ENCODE data around the gene APOD.
A peak's percentile ranks its signal among the peaks of the same experiment; 100 is the strongest.

APOD gene

DNA sequence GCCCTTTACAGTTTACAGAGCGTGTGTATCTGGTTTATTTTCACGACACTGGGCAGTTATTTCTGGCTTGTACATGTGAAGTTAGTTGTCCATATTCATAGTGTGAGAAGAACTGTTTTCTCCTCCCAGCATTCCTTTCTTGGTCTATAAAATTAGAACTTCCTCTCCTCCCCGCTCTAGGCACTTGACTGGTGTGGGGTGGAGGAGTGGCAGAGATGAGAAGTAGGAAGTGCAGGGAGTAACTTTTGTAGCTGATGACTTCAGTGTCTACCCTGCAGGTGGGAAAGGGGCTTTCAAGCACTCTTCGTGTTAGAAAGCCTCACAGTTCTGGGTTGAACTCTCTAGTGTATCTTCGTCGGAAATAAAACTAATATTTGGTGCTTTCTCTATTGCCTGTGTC is 13.4 kb downstream of the APOD start:
- TF ChIP-seq, protein P1, sequence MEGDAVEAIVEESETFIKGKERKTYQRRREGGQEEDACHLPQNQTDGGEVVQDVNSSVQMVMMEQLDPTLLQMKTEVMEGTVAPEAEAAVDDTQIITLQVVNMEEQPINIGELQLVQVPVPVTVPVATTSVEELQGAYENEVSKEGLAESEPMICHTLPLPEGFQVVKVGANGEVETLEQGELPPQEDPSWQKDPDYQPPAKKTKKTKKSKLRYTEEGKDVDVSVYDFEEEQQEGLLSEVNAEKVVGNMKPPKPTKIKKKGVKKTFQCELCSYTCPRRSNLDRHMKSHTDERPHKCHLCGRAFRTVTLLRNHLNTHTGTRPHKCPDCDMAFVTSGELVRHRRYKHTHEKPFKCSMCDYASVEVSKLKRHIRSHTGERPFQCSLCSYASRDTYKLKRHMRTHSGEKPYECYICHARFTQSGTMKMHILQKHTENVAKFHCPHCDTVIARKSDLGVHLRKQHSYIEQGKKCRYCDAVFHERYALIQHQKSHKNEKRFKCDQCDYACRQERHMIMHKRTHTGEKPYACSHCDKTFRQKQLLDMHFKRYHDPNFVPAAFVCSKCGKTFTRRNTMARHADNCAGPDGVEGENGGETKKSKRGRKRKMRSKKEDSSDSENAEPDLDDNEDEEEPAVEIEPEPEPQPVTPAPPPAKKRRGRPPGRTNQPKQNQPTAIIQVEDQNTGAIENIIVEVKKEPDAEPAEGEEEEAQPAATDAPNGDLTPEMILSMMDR (IDR thresholded peaks at IDR 0.05; ENCODE audit: low read depth, low read length) = no peak
- DNase-seq (ENCODE audit: extremely low read depth, low read depth) = no peak

DNA sequence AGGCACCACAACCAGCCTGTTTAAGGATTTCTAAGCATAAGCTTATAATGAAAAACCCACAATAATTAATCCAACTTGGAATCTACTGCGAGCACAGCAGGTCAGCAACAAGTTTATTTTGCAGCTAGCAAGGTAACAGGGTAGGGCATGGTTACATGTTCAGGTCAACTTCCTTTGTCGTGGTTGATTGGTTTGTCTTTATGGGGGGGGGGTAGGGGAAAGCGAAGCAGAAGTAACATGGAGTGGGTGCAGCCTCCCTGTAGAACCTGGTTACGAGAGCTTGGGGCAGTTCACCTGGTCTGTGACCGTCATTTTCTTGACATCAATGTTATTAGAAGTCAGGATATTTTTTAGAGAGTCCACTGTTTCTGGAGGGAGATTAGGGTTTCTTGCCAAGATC is 15.1 kb downstream of the APOD start:
- TF ChIP-seq, protein P1 (IDR thresholded peaks at IDR 0.05; ENCODE audit: low read depth, low read length) = no peak
- DNase-seq (ENCODE audit: extremely low read depth, low read depth) = no peak

DNA sequence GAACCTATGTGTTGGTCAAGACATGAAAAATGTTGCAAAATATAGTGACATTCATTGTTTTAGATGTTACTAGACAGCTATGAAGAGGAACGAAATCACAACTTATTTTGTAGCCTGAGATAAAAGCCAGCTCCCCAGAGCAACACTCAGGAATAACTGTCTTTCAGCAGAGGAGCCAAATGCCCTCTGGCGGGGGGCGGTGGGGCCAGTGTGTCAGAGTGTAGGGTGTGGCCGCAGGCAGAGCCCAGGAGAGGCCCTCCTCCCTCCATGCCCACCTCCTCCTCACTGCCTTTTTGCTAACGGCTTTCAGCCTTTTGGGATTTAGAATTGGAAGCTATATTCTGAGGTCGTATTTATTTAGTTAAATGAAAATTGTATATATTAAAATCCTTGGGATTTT is 16.9 kb downstream of the APOD start:
- DNase-seq (ENCODE audit: extremely low read depth, low read depth) = no peak
- TF ChIP-seq, protein P1 (IDR thresholded peaks at IDR 0.05; ENCODE audit: low read depth, low read length) = no peak

DNA sequence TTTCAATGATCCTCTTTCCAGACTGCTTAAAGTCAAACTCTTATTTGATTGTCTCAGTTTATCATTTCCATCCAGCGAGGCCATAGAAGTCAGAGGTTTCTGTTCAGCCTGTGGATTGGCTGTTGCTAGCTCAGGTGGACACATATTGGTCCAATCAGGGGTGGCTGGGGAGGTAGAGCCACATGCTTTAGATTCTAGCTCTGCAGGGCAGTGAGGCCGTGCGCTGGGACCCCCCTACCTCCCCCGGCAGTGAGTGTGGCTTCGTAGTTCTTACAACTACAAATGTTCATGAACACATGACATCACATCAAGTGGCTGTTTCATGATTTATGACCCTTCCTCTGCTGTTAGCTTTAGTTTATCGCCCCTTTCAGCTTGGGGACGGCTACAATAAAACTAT is 18.0 kb downstream of the APOD start:
- DNase-seq (ENCODE audit: extremely low read depth, low read depth) = no peak

DNA sequence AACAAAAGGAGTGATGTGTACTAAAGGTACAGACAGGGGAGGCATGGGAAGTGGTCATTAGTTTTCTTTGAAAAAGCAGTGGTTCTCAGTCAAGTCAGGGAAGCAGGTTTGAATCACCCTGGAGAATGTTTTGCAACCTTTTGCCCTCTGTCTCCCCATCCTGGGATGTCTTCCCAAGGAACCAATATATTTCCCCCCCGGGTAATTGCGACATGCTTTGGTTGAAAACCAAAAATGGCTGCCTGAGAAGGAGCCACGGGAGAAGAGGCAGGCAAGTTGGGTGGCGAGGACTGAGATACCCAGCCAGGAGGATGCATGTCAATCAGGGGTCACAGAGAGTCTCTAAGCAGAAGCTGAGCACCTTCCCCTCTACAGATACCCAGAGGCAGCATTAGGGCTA is 20.4 kb downstream of the APOD start:
- TF ChIP-seq, protein P1 (IDR thresholded peaks at IDR 0.05; ENCODE audit: low read depth, low read length) = no peak

More for the DNA sequence above, 18.0 kb downstream of the APOD start:
- TF ChIP-seq, protein P1 (IDR thresholded peaks at IDR 0.05; ENCODE audit: low read depth, low read length) = no peak

DNA sequence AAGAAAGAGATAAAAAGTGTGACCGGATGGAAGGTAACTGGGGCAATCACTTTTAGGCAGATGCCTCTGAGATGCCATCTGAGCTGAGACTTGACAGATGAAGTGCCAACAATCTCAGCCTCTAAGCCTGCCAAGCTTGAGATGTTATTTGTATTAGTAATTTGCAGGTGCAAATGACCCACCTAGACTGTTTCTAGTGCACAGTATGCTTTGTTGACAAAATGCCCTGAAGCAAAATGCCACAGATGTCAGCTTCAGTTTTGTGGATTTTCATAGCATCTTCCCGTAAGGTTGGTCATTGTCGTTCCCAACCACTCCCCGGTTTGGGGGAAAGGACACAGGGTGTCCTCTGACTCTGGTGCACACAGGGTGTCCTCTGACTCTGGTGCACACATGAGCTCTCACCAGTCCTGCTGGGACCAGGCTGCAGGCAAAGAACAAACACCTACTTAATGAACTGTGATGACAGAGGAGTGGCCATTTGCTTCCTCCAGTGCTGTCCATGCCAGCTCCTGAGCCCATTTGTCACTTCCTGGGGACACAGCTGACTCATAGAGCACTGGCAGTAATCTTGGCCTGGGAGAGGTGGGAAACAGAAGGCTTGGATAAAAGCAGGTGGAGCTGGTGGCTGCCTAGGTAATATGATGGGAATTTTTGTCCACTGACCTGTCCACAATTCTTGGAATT is 23.9 kb downstream of the APOD start:
- TF ChIP-seq, protein P1 (IDR thresholded peaks at IDR 0.05; ENCODE audit: low read depth, low read length) = no peak
- DNase-seq (ENCODE audit: extremely low read depth, low read depth) = no peak

More for the DNA sequence above, 20.4 kb downstream of the APOD start:
- no peak for DNase-seq (ENCODE audit: extremely low read depth, low read depth)

DNA sequence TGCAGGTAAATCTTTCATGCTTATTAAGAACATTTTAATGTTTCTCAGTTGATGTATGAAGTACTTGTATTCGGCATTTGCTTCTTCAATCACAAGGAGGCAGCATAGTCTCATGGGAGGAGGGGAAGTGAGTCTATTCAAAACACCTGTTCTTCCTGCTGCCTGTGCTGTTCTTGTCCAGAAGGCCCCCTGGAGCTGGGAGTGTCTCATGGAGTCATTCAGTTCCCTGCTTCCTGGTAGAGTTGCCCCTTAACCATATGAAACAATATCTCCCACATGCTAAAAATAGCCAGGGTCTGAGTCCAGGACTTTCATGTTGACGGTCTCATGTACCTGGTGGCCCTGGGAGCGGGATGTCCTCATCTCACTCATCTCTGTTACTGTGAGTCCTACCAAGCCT is 25.1 kb downstream of the APOD start:
- TF ChIP-seq, protein P1 (IDR thresholded peaks at IDR 0.05; ENCODE audit: low read depth, low read length) = peak; percentile 60
- DNase-seq (ENCODE audit: extremely low read depth, low read depth) = no peak

Measured in AG09319 (cell line).